Breast epithelium (tissue), 4 donors: ENCODE results near the gene SMIM43. TPM values are rescaled to one million over a fixed set of nuclear protein-coding genes. Genes with fewer than 3 reads are reported as not detected.

Experiments used
- DNase-seq, 2 donors: peaks; one replicate each; pipeline ENCODE4 v3.0.0-alpha.2; 2019; ENCODE audit warnings: low spot score in 2 of 2
- H3K27ac ChIP-seq, 2 donors: fragments of 200-600 bp; sonication (generic) in 1 of 2; one replicate each; pipeline ENCODE4 v1.5.1; 2016 to 2019; ENCODE audit warnings: mild to moderate bottlenecking in 1 of 2
- H3K27me3 ChIP-seq, 2 donors: fragments of 200-600 bp; sonication (generic) in 1 of 2; one replicate each; pipeline versions ENCODE4 v1.5.1 to v1.6.0; 2017 to 2019; ENCODE audit warnings: control low read depth in 1 of 2, mild to moderate bottlenecking in 1 of 2
- H3K36me3 ChIP-seq: fragments of 200-600 bp; one replicate; pipeline ENCODE4 v1.5.1; 2019
- H3K4me1 ChIP-seq, 2 donors: fragments of 200-600 bp; sonication (generic); one replicate each; pipeline ENCODE4 v1.5.1; 2016 to 2019; ENCODE audit warnings: control low read depth in 1 of 2
- H3K4me3 ChIP-seq, 3 donors: fragments of 200-600 bp; sonication (generic); 1 replicate in 2 of 3; 2 replicates in 1 of 3; pipeline ENCODE4 v1.5.1; 2016 to 2019; ENCODE audit warnings: mild to moderate bottlenecking in 3 of 3, moderate library complexity in 2 of 3
- H3K9me3 ChIP-seq, 2 donors: fragments of 200-600 bp; sonication (generic) in 1 of 2; one replicate each; pipeline ENCODE4 v1.5.1; 2016 to 2019; ENCODE audit warnings: control low read depth in 1 of 2
- CTCF ChIP-seq, 3 donors: fragments of 450-650 bp; IDR thresholded peaks; one replicate each; pipeline ENCODE4 v1.5.1; 2016 to 2017; ENCODE audit warnings: antibody characterized with exemption in 3 of 3, mild to moderate bottlenecking in 3 of 3, moderate library complexity in 3 of 3
- POLR2A ChIP-seq: fragments of 450-650 bp; IDR thresholded peaks from one replicate; pipeline ENCODE4 v1.6.1; 2016; ENCODE audit warnings: antibody characterized with exemption, mild to moderate bottlenecking, moderate library complexity
- POLR2AphosphoS5 ChIP-seq, 3 donors: sonication (generic); formaldehyde crosslinking; IDR thresholded peaks; one replicate each; pipeline ENCODE4 v1.6.1; 2017; ENCODE audit warnings: antibody characterized with exemption in 3 of 3
- intact Hi-C: fragments of 100-400 bp; cut with DNase I; formaldehyde crosslinking; loops from one replicate; pipeline ENCODE4 v1.15.1; 2023; ENCODE audit warnings: low total_unique reads
- total RNA-seq, 3 donors: library from RNA; depleted of rRNA; stranded (reverse); fragments of >200 nt; gene quantifications; one replicate each; pipeline ENCODE4 v1.1.0, GENCODE V29; 2016

Gene SMIM43
- total RNA-seq, 3 donors from 2014 or later: not detected

GRCh38 chr4:121796283-121796682 lies 31.3 kb upstream of the SMIM43 start:
- no peak overlapping the region for H3K4me3 ChIP-seq
- no peak for DNase-seq
- H3K27ac ChIP-seq: no peak overlapping the region
- H3K9me3 ChIP-seq: no peaks in the 10 kb centered on the region
- no peaks in the 10 kb centered on the region for H3K36me3 ChIP-seq
- no peaks in the 10 kb centered on the region for H3K4me1 ChIP-seq
- intact Hi-C loops: no loop called here
- TF ChIP-seq POLR2A: no peak
- no peak for TF ChIP-seq CTCF (IDR thresholded peaks at IDR 0.05)
- no peak for TF ChIP-seq POLR2AphosphoS5 (IDR thresholded peaks at IDR 0.05)
- no peaks in the 10 kb centered on the region for H3K27me3 ChIP-seq

GRCh38 chr4:121794505-121795188 lies 29.7 kb upstream of the SMIM43 start:
- H3K27ac ChIP-seq: no peak overlapping the region
- intact Hi-C loops: no loop called here

GRCh38 chr4:121792966-121793365 lies 28.0 kb upstream of the SMIM43 start:
- no peak for DNase-seq
- Histone ChIP-seq H3K9me3 (no peaks in the 10 kb centered on the region), H3K4me3 (no peak overlapping the region), H3K36me3 (no peaks in the 10 kb centered on the region), H3K27me3 (no peaks in the 10 kb centered on the region), H3K4me1 (no peaks in the 10 kb centered on the region), H3K27ac (no peak overlapping the region)
- TF ChIP-seq CTCF (IDR thresholded peaks at IDR 0.05): no peak
- TF ChIP-seq POLR2AphosphoS5 (IDR thresholded peaks at IDR 0.05): no peak
- TF ChIP-seq POLR2A: no peak
- intact Hi-C loops: no loop called here

More at GRCh38 chr4:121794505-121795188, 29.7 kb upstream of the SMIM43 start:
- H3K36me3 ChIP-seq: no peaks in the 10 kb centered on the region
- H3K27me3 ChIP-seq: no peaks in the 10 kb centered on the region
- DNase-seq: no peak
- TF ChIP-seq CTCF (IDR thresholded peaks at IDR 0.05) (no peak), POLR2A (no peak), POLR2AphosphoS5 (IDR thresholded peaks at IDR 0.05) (no peak)
- H3K4me3 ChIP-seq: no peak overlapping the region
- no peaks in the 10 kb centered on the region for H3K4me1 ChIP-seq
- no peaks in the 10 kb centered on the region for H3K9me3 ChIP-seq

- DNase-seq: no peak
- intact Hi-C loops: no loop called here
- no peak for TF ChIP-seq CTCF (IDR thresholded peaks at IDR 0.05)
- no peak for TF ChIP-seq POLR2A
- TF ChIP-seq POLR2AphosphoS5 (IDR thresholded peaks at IDR 0.05): no peak
- Histone ChIP-seq H3K27ac (no peak overlapping the region), H3K27me3 (no peaks in the 10 kb centered on the region), H3K4me1 (no peaks in the 10 kb centered on the region), H3K4me3 (no peak overlapping the region), H3K9me3 (no peaks in the 10 kb centered on the region), H3K36me3 (no peaks in the 10 kb centered on the region)
Observed at GRCh38 chr4:121791481-121791880, 26.5 kb upstream of the SMIM43 start.

GRCh38 chr4:121790976-121791375 lies 26.0 kb upstream of the SMIM43 start:
- Histone ChIP-seq H3K9me3 (no peaks in the 10 kb centered on the region), H3K27ac (no peak overlapping the region), H3K4me3 (no peak overlapping the region), H3K36me3 (no peaks in the 10 kb centered on the region), H3K4me1 (no peaks in the 10 kb centered on the region), H3K27me3 (no peaks in the 10 kb centered on the region)
- intact Hi-C loops: no loop called here
- no peak for DNase-seq
- no peak for TF ChIP-seq POLR2A
- no peak for TF ChIP-seq POLR2AphosphoS5 (IDR thresholded peaks at IDR 0.05)
- no peak for TF ChIP-seq CTCF (IDR thresholded peaks at IDR 0.05)
